ENCODE data around the gene HOMER2. TPM values are rescaled to one million over a fixed set of nuclear protein-coding genes. Genes with fewer than 3 reads are reported as not detected.

The HOMER2 gene
- total RNA-seq, 2 experiments from 2014 or later: 5.6 TPM

DNA sequence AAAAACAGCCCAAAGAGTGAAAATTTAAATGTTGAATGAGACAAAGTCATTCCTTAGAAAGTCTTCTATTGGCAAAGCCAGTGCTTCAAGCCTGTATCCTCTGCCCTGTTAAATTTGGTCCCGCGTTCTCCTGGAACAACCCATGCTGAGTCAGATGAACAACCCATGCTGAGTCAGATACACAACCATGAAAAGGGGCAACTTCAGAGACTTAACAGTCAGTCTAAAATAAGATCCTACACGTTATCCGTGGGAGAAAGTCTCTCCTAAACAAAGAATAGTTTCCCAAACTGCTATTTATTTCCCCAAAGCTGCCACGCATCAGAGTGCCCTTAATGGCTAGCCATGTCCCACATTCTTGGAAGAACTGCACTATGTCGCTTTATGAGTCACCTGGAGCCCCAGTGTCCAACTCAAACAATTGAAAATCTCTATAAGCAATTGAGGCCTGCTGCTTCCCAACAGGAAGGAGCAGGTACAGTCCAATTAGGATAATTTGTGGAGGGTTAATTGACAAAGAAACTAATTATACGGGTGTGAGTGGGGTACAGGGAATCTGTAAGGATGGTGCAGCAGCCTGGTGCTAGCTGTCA, 77.0 kb downstream of the HOMER2 start:
- ChIA-PET POLR2A (interaction anchor here (0.6 to 0.8 kb wide), 2 partner anchors 13 to 175 kb away, joined by 3 read pairs; no protein-coding TSS in a partner anchor), CTCF (ENCODE audit: unreplicated experiment) (no interaction called here)
- no TSS peak for BruUV-seq (replicated peaks)

DNA sequence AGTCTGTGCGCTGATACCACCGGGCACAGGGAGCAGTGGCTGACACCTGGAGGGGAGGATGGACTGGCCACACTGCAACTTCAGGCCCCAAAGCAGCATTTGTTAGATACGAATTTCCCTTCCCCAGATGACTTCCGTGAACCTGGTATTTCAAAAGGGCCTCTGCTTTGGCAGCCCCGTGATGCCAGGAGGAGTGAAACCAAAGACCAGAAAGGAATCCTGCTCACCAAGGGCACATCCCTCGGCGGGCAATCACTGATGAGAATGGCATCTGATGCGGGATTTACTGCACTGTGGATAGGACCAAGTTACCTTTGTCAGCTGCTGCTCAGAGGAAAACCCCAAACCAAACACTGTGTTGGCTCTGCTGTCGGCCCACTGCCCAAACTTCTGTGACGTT, 77.6 kb downstream of the HOMER2 start:
- TF ChIP-seq, protein P1, sequence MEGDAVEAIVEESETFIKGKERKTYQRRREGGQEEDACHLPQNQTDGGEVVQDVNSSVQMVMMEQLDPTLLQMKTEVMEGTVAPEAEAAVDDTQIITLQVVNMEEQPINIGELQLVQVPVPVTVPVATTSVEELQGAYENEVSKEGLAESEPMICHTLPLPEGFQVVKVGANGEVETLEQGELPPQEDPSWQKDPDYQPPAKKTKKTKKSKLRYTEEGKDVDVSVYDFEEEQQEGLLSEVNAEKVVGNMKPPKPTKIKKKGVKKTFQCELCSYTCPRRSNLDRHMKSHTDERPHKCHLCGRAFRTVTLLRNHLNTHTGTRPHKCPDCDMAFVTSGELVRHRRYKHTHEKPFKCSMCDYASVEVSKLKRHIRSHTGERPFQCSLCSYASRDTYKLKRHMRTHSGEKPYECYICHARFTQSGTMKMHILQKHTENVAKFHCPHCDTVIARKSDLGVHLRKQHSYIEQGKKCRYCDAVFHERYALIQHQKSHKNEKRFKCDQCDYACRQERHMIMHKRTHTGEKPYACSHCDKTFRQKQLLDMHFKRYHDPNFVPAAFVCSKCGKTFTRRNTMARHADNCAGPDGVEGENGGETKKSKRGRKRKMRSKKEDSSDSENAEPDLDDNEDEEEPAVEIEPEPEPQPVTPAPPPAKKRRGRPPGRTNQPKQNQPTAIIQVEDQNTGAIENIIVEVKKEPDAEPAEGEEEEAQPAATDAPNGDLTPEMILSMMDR (conservative IDR thresholded peaks at IDR 0.05; ENCODE audit: low read length): no peak
- TF ChIP-seq EZH2phosphoT487 (IDR thresholded peaks at IDR 0.05; ENCODE audit: borderline replicate concordance, low read depth, low read length): no peak
- intact Hi-C loops (cut with micrococcal nuclease; ENCODE audit: unreplicated experiment): no loop called here

More for the DNA sequence above, 77.0 kb downstream of the HOMER2 start:
- Histone ChIP-seq H3K27ac (ENCODE audit: low read depth, low read length, poor library complexity, severe bottlenecking) (no peak overlapping the region), H3K9me2 (ENCODE audit: insufficient read depth, low read length) (no peaks in the 10 kb centered on the region), H3K4me1 (ENCODE audit: insufficient read depth, low read length, poor library complexity, severe bottlenecking) (no peaks in the 10 kb centered on the region), H4K20me1 (ENCODE audit: insufficient read depth, low read length) (no peaks in the 10 kb centered on the region), H2AFZ (ENCODE audit: low read length) (no peak overlapping the region), H3K9me3 (ENCODE audit: low read length) (no peaks in the 10 kb centered on the region), H3K79me2 (ENCODE audit: insufficient read depth, low read depth, low read length) (no peaks in the 10 kb centered on the region), H3K4me2 (ENCODE audit: low read length) (no peak overlapping the region), H3K36me3 (ENCODE audit: insufficient read depth, low read length) (no peaks in the 10 kb centered on the region), H3K4me3 (ENCODE audit: low read depth, low read length, poor library complexity, severe bottlenecking) (no peak overlapping the region)
- no peak for DNase-seq (ENCODE audit: low spot score)
- intact Hi-C loops (cut with micrococcal nuclease; ENCODE audit: unreplicated experiment): no loop called here
- TF ChIP-seq, protein P1 (conservative IDR thresholded peaks at IDR 0.05; ENCODE audit: low read length): no peak

DNA sequence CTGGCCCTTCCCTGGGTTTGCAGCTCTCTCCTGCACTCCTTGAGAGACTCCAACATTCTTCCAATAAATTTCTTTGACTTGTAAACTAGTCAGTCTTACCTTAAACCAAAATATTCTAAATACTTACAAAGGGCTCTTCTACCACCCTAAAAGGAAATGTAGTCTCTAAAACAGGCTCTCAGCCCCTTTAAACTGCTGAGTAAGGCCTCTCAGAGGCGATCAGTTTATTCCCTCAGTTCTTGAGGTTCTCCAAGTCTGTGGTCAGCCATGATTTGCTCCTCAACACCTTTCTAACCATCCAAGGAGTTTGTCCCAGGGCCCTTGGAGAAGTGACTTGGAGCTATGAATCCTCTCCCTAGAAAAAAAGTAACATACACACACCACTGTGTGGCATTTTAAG, 78.3 kb downstream of the HOMER2 start:
- no peak overlapping the region for H3K4me3 ChIP-seq (ENCODE audit: low read depth, low read length, poor library complexity, severe bottlenecking)
- intact Hi-C loops (cut with micrococcal nuclease; ENCODE audit: unreplicated experiment): no loop called here
- ChIA-PET CTCF (ENCODE audit: unreplicated experiment) (no interaction called here), POLR2A (no interaction called here)
- no peak overlapping the region for H3K27ac ChIP-seq (ENCODE audit: low read depth, low read length, poor library complexity, severe bottlenecking)
- no peak overlapping the region for H3K4me2 ChIP-seq (ENCODE audit: low read length)
- no peaks in the 10 kb centered on the region for H3K4me1 ChIP-seq (ENCODE audit: insufficient read depth, low read length, poor library complexity, severe bottlenecking)
- no peaks in the 10 kb centered on the region for H3K9me3 ChIP-seq (ENCODE audit: low read length)
- no peak for DNase-seq (ENCODE audit: low spot score)
- H3K36me3 ChIP-seq (ENCODE audit: insufficient read depth, low read length): no peaks in the 10 kb centered on the region
- TF ChIP-seq, protein P1 (conservative IDR thresholded peaks at IDR 0.05; ENCODE audit: low read length): no peak
- TF ChIP-seq EZH2phosphoT487 (IDR thresholded peaks at IDR 0.05; ENCODE audit: borderline replicate concordance, low read depth, low read length): no peak
- H3K79me2 ChIP-seq (ENCODE audit: insufficient read depth, low read depth, low read length): no peaks in the 10 kb centered on the region
- BruUV-seq (replicated peaks): no TSS peak
- no peaks in the 10 kb centered on the region for H3K9me2 ChIP-seq (ENCODE audit: insufficient read depth, low read length)
- no peak overlapping the region for H2AFZ ChIP-seq (ENCODE audit: low read length)
- no peaks in the 10 kb centered on the region for H4K20me1 ChIP-seq (ENCODE audit: insufficient read depth, low read length)

More for the DNA sequence above, 77.6 kb downstream of the HOMER2 start:
- Histone ChIP-seq H4K20me1 (ENCODE audit: insufficient read depth, low read length) (no peaks in the 10 kb centered on the region), H3K79me2 (ENCODE audit: insufficient read depth, low read depth, low read length) (no peaks in the 10 kb centered on the region), H3K9me2 (ENCODE audit: insufficient read depth, low read length) (no peaks in the 10 kb centered on the region), H3K4me1 (ENCODE audit: insufficient read depth, low read length, poor library complexity, severe bottlenecking) (no peaks in the 10 kb centered on the region), H2AFZ (ENCODE audit: low read length) (no peak overlapping the region), H3K4me3 (ENCODE audit: low read depth, low read length, poor library complexity, severe bottlenecking) (no peak overlapping the region), H3K27ac (ENCODE audit: low read depth, low read length, poor library complexity, severe bottlenecking) (no peak overlapping the region), H3K4me2 (ENCODE audit: low read length) (no peak overlapping the region), H3K9me3 (ENCODE audit: low read length) (no peaks in the 10 kb centered on the region), H3K36me3 (ENCODE audit: insufficient read depth, low read length) (no peaks in the 10 kb centered on the region)
- no TSS peak for BruUV-seq (replicated peaks)
- DNase-seq (ENCODE audit: low spot score): no peak
- ChIA-PET POLR2A (no interaction called here), CTCF (ENCODE audit: unreplicated experiment) (no interaction called here)
